DMS53 treated with DMSO at 0.1 percent for 48 hours (cell line): ENCODE results near the gene DDT.
"Not testable (repeated sequence)": the region's sequence is repeated elsewhere in the genome, so short reads cannot be mapped to it uniquely, and the experiment has no call there.

Experiments used
- DNase-seq: peaks from one replicate; lab custom pipeline; 2025; ENCODE audit not compliant: unreplicated experiment; lab: John Stamatoyannopoulos, UW

Gene DDT

GRCh38 chr22:23953485-23953884 lies 20.8 kb downstream of the DDT start:
- not testable (repeated sequence) for DNase-seq

- DNase-seq: not testable (repeated sequence)
Observed at GRCh38 chr22:23952794-23953405, 21.3 kb downstream of the DDT start.

DNA sequence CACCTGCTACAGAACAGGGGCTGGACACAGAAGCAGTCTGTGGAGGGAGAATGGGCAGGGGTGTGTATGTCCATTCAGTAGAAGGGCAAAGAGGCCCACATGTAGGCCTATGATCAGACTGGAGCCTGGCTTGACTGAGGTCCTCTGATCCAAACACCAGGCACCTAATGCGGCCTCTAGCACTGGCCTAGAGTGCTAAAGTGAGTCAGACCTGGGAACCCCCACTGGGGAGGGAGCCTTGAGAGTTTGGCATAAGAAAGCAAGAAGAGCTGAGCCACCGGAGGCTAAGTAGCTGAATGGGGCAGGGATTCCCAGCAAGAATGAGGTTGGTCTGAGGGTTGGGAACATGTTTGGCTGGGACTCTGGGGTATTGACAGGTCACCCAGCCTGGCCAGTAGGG lies 22.9 kb downstream of the DDT start:
- DNase-seq: not testable (repeated sequence)

DNA sequence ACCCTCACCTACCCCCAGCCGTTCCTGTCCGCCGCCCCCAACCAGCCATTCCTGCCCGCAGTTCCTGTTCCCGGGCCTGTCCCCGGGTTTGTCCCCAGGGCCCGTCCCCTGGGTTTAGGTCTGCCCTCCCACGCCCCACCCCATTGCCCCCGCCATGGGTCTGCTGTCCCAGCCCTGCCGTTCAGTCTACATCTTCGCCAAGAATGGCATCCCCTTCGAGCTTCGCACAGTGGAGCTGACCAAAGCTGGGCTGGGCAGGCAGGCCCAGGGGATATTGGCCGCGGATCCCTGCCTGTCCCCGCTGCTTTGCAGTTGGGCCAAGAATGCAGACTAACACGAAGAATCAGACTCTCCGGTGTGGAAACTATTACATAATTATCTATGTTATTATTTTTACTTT lies 24.5 kb downstream of the DDT start:
- DNase-seq: not testable (repeated sequence)

- DNase-seq: not testable (repeated sequence)
Observed at GRCh38 chr22:23947391-23947790, 26.9 kb downstream of the DDT start.

- DNase-seq: not testable (repeated sequence)
Observed at GRCh38 chr22:23940166-23940565, 34.1 kb downstream of the DDT start.

DNA sequence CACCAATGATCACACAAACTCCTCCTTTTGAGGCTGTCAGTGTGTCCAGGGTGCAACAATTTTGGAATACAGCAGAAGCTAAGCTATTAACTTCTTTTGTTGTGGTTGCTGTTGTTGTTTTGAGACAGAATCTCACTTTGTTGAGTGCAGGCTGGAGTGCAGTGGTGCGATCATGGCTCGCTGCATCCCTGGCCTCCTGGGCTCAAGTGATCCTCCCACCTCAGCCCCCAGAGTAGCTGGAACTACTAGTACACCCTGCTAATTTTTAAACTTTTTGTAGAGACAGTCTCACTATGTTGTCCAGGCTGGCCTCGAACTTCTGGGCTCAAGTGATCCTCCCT lies 35.3 kb downstream of the DDT start:
- DNase-seq: no peak

DNA sequence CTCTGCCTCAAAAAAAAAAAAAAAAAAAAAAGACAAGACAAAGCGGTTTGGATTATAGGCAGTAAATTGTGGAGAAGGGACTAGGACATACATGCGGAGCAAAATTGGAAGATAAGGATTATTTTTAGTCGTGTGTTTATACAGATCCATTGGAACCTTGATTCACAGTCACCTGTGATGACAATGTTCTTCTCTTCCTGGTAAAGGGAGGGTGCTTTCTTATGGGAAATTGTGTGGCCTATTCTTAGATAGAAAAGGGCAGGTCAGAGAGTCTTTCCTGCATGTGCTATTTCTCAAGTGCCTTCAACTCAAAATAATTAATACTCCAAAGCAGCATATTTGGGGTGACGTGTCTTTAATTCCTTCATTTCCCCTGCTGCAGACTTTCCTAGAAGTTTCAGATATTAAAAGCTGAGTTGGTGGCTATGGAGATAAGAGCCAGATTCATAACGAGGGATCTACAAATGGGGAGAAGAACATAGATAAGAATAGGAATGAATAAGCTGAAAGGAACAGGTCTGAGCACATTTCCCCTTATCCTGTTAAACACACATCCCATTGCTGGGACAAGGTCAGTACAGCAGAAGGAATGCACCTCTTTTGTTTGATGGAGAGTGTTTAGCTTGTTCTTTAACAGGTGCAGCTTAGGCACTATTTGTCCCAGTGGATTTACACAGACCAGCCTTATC lies 35.8 kb downstream of the DDT start:
- DNase-seq: peak; percentile 0

DNA sequence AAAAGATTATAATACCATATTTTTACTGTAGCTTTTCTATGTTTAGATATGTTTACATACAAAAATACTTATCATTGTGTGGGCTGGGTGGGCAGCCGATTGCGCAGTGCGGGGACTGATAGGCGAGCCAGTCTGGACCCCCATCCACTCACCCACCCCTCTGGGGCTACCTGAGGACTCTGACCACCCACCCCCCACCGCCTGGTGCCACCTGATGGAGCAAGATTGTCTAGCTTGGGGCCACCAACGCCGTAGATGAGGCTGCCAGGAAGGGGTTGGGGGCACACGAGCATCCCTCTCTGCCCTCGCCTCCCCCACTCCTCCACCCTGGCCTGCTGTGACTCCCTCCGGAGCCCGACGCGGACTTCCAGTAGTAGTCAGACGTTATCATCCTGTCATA lies 47.7 kb downstream of the DDT start:
- DNase-seq: no peak

- no peak for DNase-seq
Observed at GRCh38 chr22:23925020-23925606, 49.1 kb downstream of the DDT start.

GRCh38 chr22:23922921-23923320 lies 51.3 kb downstream of the DDT start:
- DNase-seq: no peak

- not testable (repeated sequence) for DNase-seq
Observed at GRCh38 chr22:23921586-23922201, 52.5 kb downstream of the DDT start.
